A549 (cell line): Measurements from ENCODE around the gene TOP2A. TPM values are rescaled to one million over a fixed set of nuclear protein-coding genes. Genes with fewer than 3 reads are reported as not detected.
A peak's percentile ranks its signal among the peaks of the same experiment; 100 is the strongest.

Experiments used
- ATAC-seq, 2 experiments: fragments of 200-7000 bp in 1 of 2; fragments of >200 bp in 1 of 2; cut with Nextera tagmentation in 1 of 2; cut with Tn5 transposase in 1 of 2; 3 replicates each; pipeline versions ENCODE4 v1.8.0 to v1.9.1; 2018 to 2020; ENCODE audit warnings: mild to moderate bottlenecking in 1 of 2, moderate library complexity in 1 of 2
- CTCF ChIA-PET: fragments of 300-600 bp; sonication (Branson Sonifier 250); formaldehyde crosslinking; extraction: SDS; loops from one replicate; lab custom pipeline; 2021; ENCODE audit warnings: antibody characterized with exemption, inconsistent platforms; lab: Yijun Ruan, JAX
- POLR2A ChIA-PET: fragments of 350-600 bp; formaldehyde crosslinking; extraction: SDS; loops from one replicate; lab custom pipeline; 2021; ENCODE audit warnings: antibody characterized with exemption, inconsistent platforms; lab: Yijun Ruan, JAX
- DNase-seq, 2 experiments: peaks; one replicate each; pipeline versions ENCODE4 v3.0.0 to v3.0.0-alpha.2; 2011 to 2016; ENCODE audit warnings: low read depth in 1 of 2, low spot score in 1 of 2
- FAIRE-seq: peaks from 2 replicates; lab custom pipeline; 2011; peaks lifted over from hg19 to GRCh38; lab: Jason Lieb, UNC
- H3K27ac ChIP-seq, 2 experiments: fragments of >200 bp; sonication (Bioruptor Twin); formaldehyde crosslinking; 3 replicates each; pipeline ENCODE4 v1.5.1; 2016 to 2017
- H3K4me1 ChIP-seq: fragments of >200 bp; sonication (Bioruptor Twin); formaldehyde crosslinking; 3 replicates; pipeline ENCODE4 v1.6.1; 2016
- H3K4me2 ChIP-seq: fragments of >200 bp; sonication (Bioruptor Twin); formaldehyde crosslinking; 3 replicates; pipeline ENCODE4 v1.6.1; 2016
- H3K4me3 ChIP-seq: fragments of >200 bp; sonication (Bioruptor Twin); formaldehyde crosslinking; 3 replicates; pipeline ENCODE4 v1.5.1; 2016
- H3K9me3 ChIP-seq: fragments of >200 bp; sonication (Bioruptor Twin); formaldehyde crosslinking; 3 replicates; pipeline ENCODE4 v1.6.1; 2016
- BHLHE40 ChIP-seq: IDR thresholded peaks from 2 replicates; pipeline ENCODE4 v1.6.1; 2012; ENCODE audit warnings: low read depth, low read length, inconsistent platforms
- CBX2 ChIP-seq: fragments of 200-600 bp; sonication (generic); IDR thresholded peaks from 2 replicates; pipeline ENCODE4 v1.6.1; 2016; ENCODE audit warnings: low read depth, mild to moderate bottlenecking, borderline replicate concordance
- CBX8 ChIP-seq: fragments of 200-600 bp; sonication (generic); IDR thresholded peaks from 2 replicates; pipeline ENCODE4 v1.6.1; 2016
- CHD4 ChIP-seq: fragments of 200-600 bp; sonication (generic); IDR thresholded peaks from 2 replicates; pipeline ENCODE4 v1.6.1; 2016; ENCODE audit warnings: antibody characterized with exemption, mild to moderate bottlenecking, borderline replicate concordance
- FOSB ChIP-seq: fragments of 250-450 bp; sonication (Bioruptor Pico); IDR thresholded peaks from 2 replicates; pipeline ENCODE4 v1.5.0; 2020; ENCODE audit warnings: mild to moderate bottlenecking, moderate library complexity
- FOXS1 ChIP-seq: fragments of 250-450 bp; sonication (Bioruptor Pico); IDR thresholded peaks from 2 replicates; pipeline ENCODE4 v1.5.0; 2020; ENCODE audit warnings: mild to moderate bottlenecking, moderate library complexity
- HDAC2 ChIP-seq: fragments of 200-600 bp; sonication (generic); IDR thresholded peaks from 2 replicates; pipeline ENCODE4 v1.6.1; 2016
- HEYL ChIP-seq: fragments of 250-450 bp; sonication (Bioruptor Pico); IDR thresholded peaks from 2 replicates; pipeline ENCODE4 v1.8.0; 2021; ENCODE audit warnings: mild to moderate bottlenecking, moderate library complexity
- HOXA7 ChIP-seq: fragments of 250-450 bp; sonication (Bioruptor Pico); IDR thresholded peaks from 2 replicates; pipeline ENCODE4 v1.5.0; 2020; ENCODE audit warnings: mild to moderate bottlenecking, moderate library complexity
- HOXB13 ChIP-seq: fragments of 250-450 bp; sonication (Bioruptor Pico); IDR thresholded peaks from 2 replicates; pipeline ENCODE4 v1.5.0; 2020; ENCODE audit warnings: low read depth, mild to moderate bottlenecking, moderate library complexity
- KDM1A ChIP-seq: fragments of 200-600 bp; sonication (generic); IDR thresholded peaks from 2 replicates; pipeline ENCODE4 v1.6.1; 2016; ENCODE audit warnings: low read depth, mild to moderate bottlenecking
- MAFK ChIP-seq: fragments of 450-650 bp; IDR thresholded peaks from 2 replicates; pipeline ENCODE4 v1.6.1; 2014; ENCODE audit not compliant: partially characterized antibody
- NPAS2 ChIP-seq: fragments of 250-450 bp; sonication (Bioruptor Pico); IDR thresholded peaks from 2 replicates; pipeline ENCODE4 v1.8.0; 2022; ENCODE audit warnings: mild to moderate bottlenecking, moderate library complexity, borderline replicate concordance
- POLR2A ChIP-seq: IDR thresholded peaks from 2 replicates; pipeline ENCODE4 v1.6.1; 2012; ENCODE audit warnings: mild to moderate bottlenecking, low read length
- RCOR1 ChIP-seq: fragments of 150-350 bp; IDR thresholded peaks from 2 replicates; pipeline ENCODE4 v1.6.1; 2014; ENCODE audit warnings: antibody characterized with exemption, low read length, low read depth
- RFX5 ChIP-seq: fragments of 450-650 bp; IDR thresholded peaks from 2 replicates; pipeline ENCODE4 v1.7.1; 2014; ENCODE audit warnings: antibody characterized with exemption, mild to moderate bottlenecking, moderate library complexity
- ZNF302 ChIP-seq: fragments of 250-450 bp; sonication (Bioruptor Pico); IDR thresholded peaks from 2 replicates; pipeline ENCODE4 v1.9.0; 2021; ENCODE audit warnings: inconsistent platforms, mild to moderate bottlenecking, moderate library complexity
- ZSCAN20 ChIP-seq: fragments of 250-450 bp; sonication (Bioruptor Pico); IDR thresholded peaks from 2 replicates; pipeline ENCODE4 v1.8.0; 2022; ENCODE audit warnings: mild to moderate bottlenecking, moderate library complexity
- WGBS: methylation state at CpG from one replicate; pipeline ENCODE4 v1.1.6; 2017; ENCODE audit errors: missing lambda C conversion rate; 5-methylcytosine and 5-hydroxymethylcytosine counted together
- polyA plus RNA-seq, 4 experiments: library from polyadenylated mRNA; depleted of rRNA in 3 of 4; stranded (reverse); fragments of >200 nt; fragmentation: RNase III in 1 of 4; extraction: RNeasy Plus Mini Kit Qiagen cat#74134 plus additional on column Dnase treatment in 1 of 4; gene quantifications; 2 replicates in 3 of 4; 3 replicates in 1 of 4; pipeline ENCODE4 v1.2.3, GENCODE V29; 2011 to 2017
- small RNA-seq, 6 experiments: library from RNA; depleted of rRNA; stranded (forward); fragments of <200 nt; gene quantifications; one replicate each; pipeline ENCODE3, GENCODE V24; 2012
- TF ChIP-seq, protein P1 (sequence below): fragments of 250-450 bp; sonication (Bioruptor Pico); IDR thresholded peaks from 2 replicates; pipeline ENCODE4 v1.5.0; 2021; ENCODE audit warnings: mild to moderate bottlenecking, moderate library complexity, borderline replicate concordance
- TF ChIP-seq, protein P2 (sequence below): IDR thresholded peaks from 2 replicates; pipeline ENCODE4 v1.6.1; 2012
- TF ChIP-seq, protein P3 (sequence below): fragments of 250-450 bp; sonication (Bioruptor Pico); IDR thresholded peaks from 2 replicates; pipeline ENCODE4 v1.5.0; 2020; ENCODE audit warnings: low read depth, mild to moderate bottlenecking, moderate library complexity

The TOP2A gene
- polyA plus RNA-seq, 2 of the 4 experiments (the other 2 are of a cell fraction), result 226 to 416 TPM

DNA sequence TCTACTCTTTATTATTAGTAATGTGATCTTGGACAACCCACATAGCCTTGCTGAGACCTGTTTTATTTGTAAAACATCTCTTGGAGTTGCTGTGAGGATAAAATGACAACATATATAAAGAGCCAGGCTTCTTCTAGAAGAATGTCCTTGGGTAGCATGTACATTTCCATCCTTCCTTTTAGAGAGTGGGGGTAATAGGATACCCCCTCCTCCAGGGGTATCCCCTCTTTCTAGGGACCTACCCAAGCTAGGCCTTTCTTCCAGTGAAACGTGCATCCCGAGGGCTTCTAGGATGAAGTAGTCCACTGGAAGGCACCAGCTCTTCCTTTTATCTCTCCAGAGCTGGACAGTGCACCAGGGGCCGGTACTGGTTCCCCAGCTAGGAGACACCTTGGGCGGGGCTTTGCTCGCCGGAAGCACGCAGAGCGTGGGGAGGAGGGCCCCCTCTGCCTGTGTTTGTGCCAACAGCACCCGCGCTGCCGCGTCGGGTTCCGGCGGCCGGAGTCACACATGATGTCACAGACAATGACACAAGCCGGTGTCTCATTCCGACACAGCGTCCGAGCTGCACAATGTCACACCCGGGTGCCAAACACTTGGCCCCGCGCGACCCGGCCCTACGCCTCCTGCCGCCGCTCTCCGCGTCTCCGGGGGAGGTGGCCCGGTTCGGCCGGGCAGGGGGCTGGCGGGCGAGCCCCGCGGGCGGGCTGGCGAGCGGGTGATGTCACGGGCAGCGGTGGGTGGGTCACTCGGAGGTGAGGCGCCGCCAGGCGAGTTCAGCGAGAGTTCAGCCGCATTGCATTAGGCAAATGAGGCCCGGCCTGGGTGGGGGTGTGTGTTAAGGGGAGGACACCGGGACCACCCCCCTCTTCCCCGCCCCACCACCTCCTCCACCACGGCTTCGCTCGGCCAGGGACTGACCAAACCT lies 76.6 kb downstream of the TOP2A start (continued):
- no peak for TF ChIP-seq HEYL (CRISPR knock-in tag)
- no peak for TF ChIP-seq HDAC2
- TF ChIP-seq HOXB13 (CRISPR knock-in tag), result no peak
- no peak for TF ChIP-seq FOXS1 (CRISPR knock-in tag)
- no peak for TF ChIP-seq NPAS2 (CRISPR knock-in tag)
- no peak for TF ChIP-seq CBX2
- TF ChIP-seq POLR2A, result no peak
- TF ChIP-seq, protein P1, sequence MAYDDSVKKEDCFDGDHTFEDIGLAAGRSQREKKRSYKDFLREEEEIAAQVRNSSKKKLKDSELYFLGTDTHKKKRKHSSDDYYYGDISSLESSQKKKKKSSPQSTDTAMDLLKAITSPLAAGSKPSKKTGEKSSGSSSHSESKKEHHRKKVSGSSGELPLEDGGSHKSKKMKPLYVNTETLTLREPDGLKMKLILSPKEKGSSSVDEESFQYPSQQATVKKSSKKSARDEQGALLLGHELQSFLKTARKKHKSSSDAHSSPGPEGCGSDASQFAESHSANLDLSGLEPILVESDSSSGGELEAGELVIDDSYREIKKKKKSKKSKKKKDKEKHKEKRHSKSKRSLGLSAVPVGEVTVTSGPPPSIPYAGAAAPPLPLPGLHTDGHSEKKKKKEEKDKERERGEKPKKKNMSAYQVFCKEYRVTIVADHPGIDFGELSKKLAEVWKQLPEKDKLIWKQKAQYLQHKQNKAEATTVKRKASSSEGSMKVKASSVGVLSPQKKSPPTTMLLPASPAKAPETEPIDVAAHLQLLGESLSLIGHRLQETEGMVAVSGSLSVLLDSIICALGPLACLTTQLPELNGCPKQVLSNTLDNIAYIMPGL (CRISPR knock-in tag), result 0 out of 2 replicates have a peak, but pooled peaks have one; percentile 13
- TF ChIP-seq ZNF302 (CRISPR knock-in tag), result no peak

DNA sequence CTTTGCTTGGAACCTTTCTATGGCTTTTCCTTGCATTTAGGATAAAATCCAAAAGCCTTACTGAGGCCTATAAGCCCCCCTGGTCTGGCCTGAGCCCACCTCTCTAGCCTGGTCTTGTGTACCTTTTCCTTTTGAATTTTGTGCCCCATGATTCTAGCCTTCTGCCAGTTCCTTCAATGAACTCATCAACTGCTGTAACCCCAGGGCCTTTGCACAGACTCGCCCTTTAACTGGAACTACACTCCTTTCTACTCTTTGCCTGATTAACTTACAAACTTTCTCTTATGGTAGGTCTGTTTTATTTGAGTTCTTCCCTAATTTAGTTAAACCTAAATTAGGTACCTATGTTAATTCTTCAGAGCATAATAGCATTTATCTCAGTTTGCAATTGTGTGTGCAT lies 77.4 kb downstream of the TOP2A start:
- peak overlapping the region; percentile 97 for H3K4me2 ChIP-seq
- peaks cover 53% of the 10 kb centered on the region for H3K4me1 ChIP-seq
- no peak for FAIRE-seq

DNA sequence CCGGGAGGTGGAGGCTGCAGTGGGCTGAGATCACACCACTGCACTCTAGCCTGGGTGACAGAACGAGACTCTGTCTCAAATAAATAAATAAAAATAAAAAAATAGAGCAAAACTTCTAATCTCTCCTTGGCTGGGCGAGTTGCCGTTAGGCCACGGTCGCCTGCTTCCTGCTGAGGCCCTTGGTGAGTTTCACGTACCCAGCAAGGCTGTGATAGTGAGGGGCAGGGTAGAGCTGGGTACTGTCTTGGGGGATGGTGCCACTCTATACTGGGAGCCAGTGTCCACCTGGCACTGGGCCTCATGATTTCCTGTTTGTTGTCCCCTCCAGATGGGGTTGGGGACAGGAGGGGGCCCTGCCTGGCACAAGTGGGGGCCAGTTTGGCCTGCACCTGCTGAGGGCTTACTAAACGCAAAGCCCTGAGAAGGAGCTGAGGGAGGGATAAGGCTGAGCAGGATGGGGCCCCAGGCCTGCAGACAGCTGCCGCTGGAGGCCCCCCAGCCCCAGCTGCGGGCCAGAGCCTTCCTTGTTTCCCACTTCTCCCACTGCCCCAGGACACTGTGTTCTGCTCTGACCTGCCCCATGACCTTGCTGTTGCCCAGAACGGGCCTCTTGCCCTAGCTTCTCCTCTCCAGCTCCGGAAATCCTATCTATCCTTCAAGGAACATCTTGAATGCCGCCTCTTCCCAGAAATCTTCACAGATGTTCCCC lies 78.6 kb downstream of the TOP2A start:
- Histone ChIP-seq H3K4me2 (no peak overlapping the region), H3K4me3 (no peak overlapping the region), H3K4me1 (peaks cover 53% of the 10 kb centered on the region), H3K27ac (peak overlapping the region in 1 of 2 experiments; percentile 33; a peak in 2 of 6 replicates), H3K9me3 (no peaks in the 10 kb centered on the region)
- ATAC-seq, result no peak
- TF ChIP-seq BHLHE40, result no peak
- TF ChIP-seq CHD4, result no peak
- TF ChIP-seq, protein P2, sequence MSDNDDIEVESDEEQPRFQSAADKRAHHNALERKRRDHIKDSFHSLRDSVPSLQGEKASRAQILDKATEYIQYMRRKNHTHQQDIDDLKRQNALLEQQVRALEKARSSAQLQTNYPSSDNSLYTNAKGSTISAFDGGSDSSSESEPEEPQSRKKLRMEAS, result no peak
- TF ChIP-seq, protein P3, sequence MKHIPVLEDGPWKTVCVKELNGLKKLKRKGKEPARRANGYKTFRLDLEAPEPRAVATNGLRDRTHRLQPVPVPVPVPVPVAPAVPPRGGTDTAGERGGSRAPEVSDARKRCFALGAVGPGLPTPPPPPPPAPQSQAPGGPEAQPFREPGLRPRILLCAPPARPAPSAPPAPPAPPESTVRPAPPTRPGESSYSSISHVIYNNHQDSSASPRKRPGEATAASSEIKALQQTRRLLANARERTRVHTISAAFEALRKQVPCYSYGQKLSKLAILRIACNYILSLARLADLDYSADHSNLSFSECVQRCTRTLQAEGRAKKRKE, result no peak
- DNase-seq, result no peak
- 84% methylated on average over 13 of the region's 13 CpGs for WGBS
- ChIA-PET CTCF (interaction anchor here (0.6 to 40.3 kb wide), 4 partner anchors 18 to 236 kb away, joined by 3 to 2395 read pairs (median 120); partner anchors contain the start of genes CDC6 and RARA), POLR2A (no interaction called here)
- no peak for FAIRE-seq

More for the DNA sequence above, 77.4 kb downstream of the TOP2A start:
- 98% methylated on average over 1 of the region's 1 CpG for WGBS
- DNase-seq, result no peak
- CTCF ChIA-PET, result interaction anchor here (11.7 to 40.3 kb wide), 2 partner anchors 17 to 28 kb away, joined by 236 to 2395 read pairs; partner anchors contain the start of genes CDC6 and RARA
- POLR2A ChIA-PET, result interaction anchor here (1.6 kb wide), 1 partner anchor 23 kb away, joined by 7 read pairs; no protein-coding TSS in a partner anchor
- H3K27ac ChIP-seq, result peak overlapping the region; percentile 91 to 92; a peak in 4 of 6 replicates
- TF ChIP-seq RCOR1 (no peak), CHD4 (no peak), KDM1A (peak; percentile 89), RFX5 (no peak), ZSCAN20 (no peak), MAFK (no peak), CBX8 (no peak), FOSB (CRISPR knock-in tag) (peak; percentile 41; the same call in 1 of the 2 replicates), HOXA7 (CRISPR knock-in tag) (no peak), HDAC2 (peak; percentile 64; the same call in 1 of the 2 replicates)
- no peak overlapping the region for H3K4me3 ChIP-seq
- no peak for ATAC-seq
- no peaks in the 10 kb centered on the region for H3K9me3 ChIP-seq

Small RNA genes lying within 50 kb of the gene (small RNA-seq; reads per million reads assigned to genes)
- 0 reads per million in 6 experiments for gene RF00019
- gene RNA5SP441, result 0 to 19.7 (median 0) reads per million in 6 experiments

Other genes starting within 250 kb of the TOP2A start
- gene RAPGEFL1, start 240.4 kb downstream of the TOP2A start, polyA plus RNA-seq (2011; rRNA removed), result 3.7 and 4.1 TPM in 2 replicates
- gene RAPGEFL1, start 240.4 kb downstream of the TOP2A start, polyA plus RNA-seq (2017; fragmentation: RNase III; extraction: RNeasy Plus Mini Kit Qiagen cat#74134 plus additional on column Dnase treatment), result 4.7 to 4.8 TPM (median 4.8 TPM) in 3 replicates
- gene WIPF2, start 198.6 kb downstream of the TOP2A start, polyA plus RNA-seq (2011; rRNA removed), result 13.8 and 15.3 TPM in 2 replicates
- 19.3 to 21.5 TPM (median 20.8 TPM) in 3 replicates for gene WIPF2, start 198.6 kb downstream of the TOP2A start, polyA plus RNA-seq (2017; fragmentation: RNase III; extraction: RNeasy Plus Mini Kit Qiagen cat#74134 plus additional on column Dnase treatment)
- gene CDC6, start 130.0 kb downstream of the TOP2A start, polyA plus RNA-seq (2011; rRNA removed), result 71.4 and 79.5 TPM in 2 replicates
- gene CDC6, start 130.0 kb downstream of the TOP2A start, polyA plus RNA-seq (2017; fragmentation: RNase III; extraction: RNeasy Plus Mini Kit Qiagen cat#74134 plus additional on column Dnase treatment), result 66.6 to 67.5 TPM (median 67.0 TPM) in 3 replicates
- 8.6 and 9.9 TPM in 2 replicates for gene RARA, start 108.7 kb downstream of the TOP2A start, polyA plus RNA-seq (2011; rRNA removed)
- 17.2 to 18.5 TPM (median 17.9 TPM) in 3 replicates for gene RARA, start 108.7 kb downstream of the TOP2A start, polyA plus RNA-seq (2017; fragmentation: RNase III; extraction: RNeasy Plus Mini Kit Qiagen cat#74134 plus additional on column Dnase treatment)
- 0.09 TPM in 1 of 2 replicates, not detected in the other for gene GJD3, start 53.2 kb downstream of the TOP2A start, polyA plus RNA-seq (2011; rRNA removed)
- gene GJD3, start 53.2 kb downstream of the TOP2A start, polyA plus RNA-seq (2017; fragmentation: RNase III; extraction: RNeasy Plus Mini Kit Qiagen cat#74134 plus additional on column Dnase treatment), result 0.40 to 1.2 TPM (median 0.70 TPM) in 3 replicates
- 1,080 and 1,577 TPM in 2 replicates for gene IGFBP4, start 25.6 kb upstream of the TOP2A start, polyA plus RNA-seq (2011; rRNA removed)
- 1,501 to 1,941 TPM (median 1,829 TPM) in 3 replicates for gene IGFBP4, start 25.6 kb upstream of the TOP2A start, polyA plus RNA-seq (2017; fragmentation: RNase III; extraction: RNeasy Plus Mini Kit Qiagen cat#74134 plus additional on column Dnase treatment)
- 24.2 and 45.9 TPM in 2 replicates for gene TNS4, start 83.7 kb upstream of the TOP2A start, polyA plus RNA-seq (2011; rRNA removed)
- gene TNS4, start 83.7 kb upstream of the TOP2A start, polyA plus RNA-seq (2017; fragmentation: RNase III; extraction: RNeasy Plus Mini Kit Qiagen cat#74134 plus additional on column Dnase treatment), result 61.6 to 75.9 TPM (median 73.5 TPM) in 3 replicates
- 1.4 and 1.9 TPM in 2 replicates for gene CCR7, start 147.6 kb upstream of the TOP2A start, polyA plus RNA-seq (2011; rRNA removed)
- 0.72 to 0.84 TPM (median 0.76 TPM) in 3 replicates for gene CCR7, start 147.6 kb upstream of the TOP2A start, polyA plus RNA-seq (2017; fragmentation: RNase III; extraction: RNeasy Plus Mini Kit Qiagen cat#74134 plus additional on column Dnase treatment)
- 87.9 and 111 TPM in 2 replicates for gene SMARCE1, start 229.9 kb upstream of the TOP2A start, polyA plus RNA-seq (2011; rRNA removed)
- 109 to 116 TPM (median 114 TPM) in 3 replicates for gene SMARCE1, start 229.9 kb upstream of the TOP2A start, polyA plus RNA-seq (2017; fragmentation: RNase III; extraction: RNeasy Plus Mini Kit Qiagen cat#74134 plus additional on column Dnase treatment)
- gene KRT222, start 247.3 kb upstream of the TOP2A start, polyA plus RNA-seq (2011; rRNA removed), result 1.3 and 1.8 TPM in 2 replicates
- gene KRT222, start 247.3 kb upstream of the TOP2A start, polyA plus RNA-seq (2017; fragmentation: RNase III; extraction: RNeasy Plus Mini Kit Qiagen cat#74134 plus additional on column Dnase treatment), result 0.97 to 1.8 TPM (median 1.8 TPM) in 3 replicates